ENCODE data around the gene ANKH. TPM values are rescaled to one million over a fixed set of nuclear protein-coding genes. Genes with fewer than 3 reads are reported as not detected.

ANKH gene
- total and polyA plus RNA-seq, 4 donors: 9.3 to 57.1 (median 37.4) TPM

DNA sequence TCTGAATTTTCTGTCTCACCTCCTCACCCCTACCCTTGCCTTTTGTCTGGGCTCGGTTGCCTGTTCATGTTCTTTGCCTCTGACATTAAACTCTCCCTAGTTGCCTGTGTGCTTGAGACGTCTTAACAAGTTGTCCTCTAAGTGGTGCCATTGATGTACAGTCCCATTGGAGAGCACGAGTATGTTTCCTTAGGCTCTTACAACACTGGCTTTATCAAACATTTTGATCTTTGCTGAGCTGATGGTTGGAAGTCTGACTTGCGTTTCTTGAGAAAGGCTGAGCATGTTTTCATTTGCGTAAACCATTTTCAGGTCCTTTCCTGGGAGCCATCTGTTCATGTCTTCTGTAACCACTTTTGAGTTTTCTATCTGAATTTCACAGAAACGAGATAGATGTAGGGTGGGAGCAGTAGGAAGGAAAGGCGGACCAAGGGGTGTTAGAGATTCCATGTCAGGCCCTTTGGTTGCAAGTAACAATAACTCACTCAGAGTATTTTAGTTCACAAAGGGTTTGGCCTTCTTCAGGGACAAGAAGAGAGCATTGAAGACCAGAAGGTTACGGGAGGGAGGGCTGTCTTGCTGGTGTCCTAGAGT is 171.7 kb downstream of the ANKH start:
- TF ChIP-seq RAD21 (IDR thresholded peaks at IDR 0.05): no peak
- TF ChIP-seq, protein P1, sequence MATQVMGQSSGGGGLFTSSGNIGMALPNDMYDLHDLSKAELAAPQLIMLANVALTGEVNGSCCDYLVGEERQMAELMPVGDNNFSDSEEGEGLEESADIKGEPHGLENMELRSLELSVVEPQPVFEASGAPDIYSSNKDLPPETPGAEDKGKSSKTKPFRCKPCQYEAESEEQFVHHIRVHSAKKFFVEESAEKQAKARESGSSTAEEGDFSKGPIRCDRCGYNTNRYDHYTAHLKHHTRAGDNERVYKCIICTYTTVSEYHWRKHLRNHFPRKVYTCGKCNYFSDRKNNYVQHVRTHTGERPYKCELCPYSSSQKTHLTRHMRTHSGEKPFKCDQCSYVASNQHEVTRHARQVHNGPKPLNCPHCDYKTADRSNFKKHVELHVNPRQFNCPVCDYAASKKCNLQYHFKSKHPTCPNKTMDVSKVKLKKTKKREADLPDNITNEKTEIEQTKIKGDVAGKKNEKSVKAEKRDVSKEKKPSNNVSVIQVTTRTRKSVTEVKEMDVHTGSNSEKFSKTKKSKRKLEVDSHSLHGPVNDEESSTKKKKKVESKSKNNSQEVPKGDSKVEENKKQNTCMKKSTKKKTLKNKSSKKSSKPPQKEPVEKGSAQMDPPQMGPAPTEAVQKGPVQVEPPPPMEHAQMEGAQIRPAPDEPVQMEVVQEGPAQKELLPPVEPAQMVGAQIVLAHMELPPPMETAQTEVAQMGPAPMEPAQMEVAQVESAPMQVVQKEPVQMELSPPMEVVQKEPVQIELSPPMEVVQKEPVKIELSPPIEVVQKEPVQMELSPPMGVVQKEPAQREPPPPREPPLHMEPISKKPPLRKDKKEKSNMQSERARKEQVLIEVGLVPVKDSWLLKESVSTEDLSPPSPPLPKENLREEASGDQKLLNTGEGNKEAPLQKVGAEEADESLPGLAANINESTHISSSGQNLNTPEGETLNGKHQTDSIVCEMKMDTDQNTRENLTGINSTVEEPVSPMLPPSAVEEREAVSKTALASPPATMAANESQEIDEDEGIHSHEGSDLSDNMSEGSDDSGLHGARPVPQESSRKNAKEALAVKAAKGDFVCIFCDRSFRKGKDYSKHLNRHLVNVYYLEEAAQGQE (IDR thresholded peaks at IDR 0.05): no peak
- TF ChIP-seq YY1 (IDR thresholded peaks at IDR 0.05): no peak
- TF ChIP-seq, protein P2, sequence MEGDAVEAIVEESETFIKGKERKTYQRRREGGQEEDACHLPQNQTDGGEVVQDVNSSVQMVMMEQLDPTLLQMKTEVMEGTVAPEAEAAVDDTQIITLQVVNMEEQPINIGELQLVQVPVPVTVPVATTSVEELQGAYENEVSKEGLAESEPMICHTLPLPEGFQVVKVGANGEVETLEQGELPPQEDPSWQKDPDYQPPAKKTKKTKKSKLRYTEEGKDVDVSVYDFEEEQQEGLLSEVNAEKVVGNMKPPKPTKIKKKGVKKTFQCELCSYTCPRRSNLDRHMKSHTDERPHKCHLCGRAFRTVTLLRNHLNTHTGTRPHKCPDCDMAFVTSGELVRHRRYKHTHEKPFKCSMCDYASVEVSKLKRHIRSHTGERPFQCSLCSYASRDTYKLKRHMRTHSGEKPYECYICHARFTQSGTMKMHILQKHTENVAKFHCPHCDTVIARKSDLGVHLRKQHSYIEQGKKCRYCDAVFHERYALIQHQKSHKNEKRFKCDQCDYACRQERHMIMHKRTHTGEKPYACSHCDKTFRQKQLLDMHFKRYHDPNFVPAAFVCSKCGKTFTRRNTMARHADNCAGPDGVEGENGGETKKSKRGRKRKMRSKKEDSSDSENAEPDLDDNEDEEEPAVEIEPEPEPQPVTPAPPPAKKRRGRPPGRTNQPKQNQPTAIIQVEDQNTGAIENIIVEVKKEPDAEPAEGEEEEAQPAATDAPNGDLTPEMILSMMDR (IDR thresholded peaks at IDR 0.05; ENCODE audit: low read depth, low read length, missing input control): no peak
- TF ChIP-seq HNF4G (IDR thresholded peaks at IDR 0.05): no peak
- TF ChIP-seq SP1 (IDR thresholded peaks at IDR 0.05): no peak
- TF ChIP-seq, protein P3, sequence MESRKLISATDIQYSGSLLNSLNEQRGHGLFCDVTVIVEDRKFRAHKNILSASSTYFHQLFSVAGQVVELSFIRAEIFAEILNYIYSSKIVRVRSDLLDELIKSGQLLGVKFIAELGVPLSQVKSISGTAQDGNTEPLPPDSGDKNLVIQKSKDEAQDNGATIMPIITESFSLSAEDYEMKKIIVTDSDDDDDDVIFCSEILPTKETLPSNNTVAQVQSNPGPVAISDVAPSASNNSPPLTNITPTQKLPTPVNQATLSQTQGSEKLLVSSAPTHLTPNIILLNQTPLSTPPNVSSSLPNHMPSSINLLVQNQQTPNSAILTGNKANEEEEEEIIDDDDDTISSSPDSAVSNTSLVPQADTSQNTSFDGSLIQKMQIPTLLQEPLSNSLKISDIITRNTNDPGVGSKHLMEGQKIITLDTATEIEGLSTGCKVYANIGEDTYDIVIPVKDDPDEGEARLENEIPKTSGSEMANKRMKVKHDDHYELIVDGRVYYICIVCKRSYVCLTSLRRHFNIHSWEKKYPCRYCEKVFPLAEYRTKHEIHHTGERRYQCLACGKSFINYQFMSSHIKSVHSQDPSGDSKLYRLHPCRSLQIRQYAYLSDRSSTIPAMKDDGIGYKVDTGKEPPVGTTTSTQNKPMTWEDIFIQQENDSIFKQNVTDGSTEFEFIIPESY (IDR thresholded peaks at IDR 0.05): no peak
- TF ChIP-seq FOXA2 (IDR thresholded peaks at IDR 0.05): no peak
- TF ChIP-seq EGR1 (IDR thresholded peaks at IDR 0.05; ENCODE audit: low read depth in 2 of 2): no peak
- no peak for TF ChIP-seq HNF4A (conservative IDR thresholded peaks at IDR 0.05)
- TF ChIP-seq RXRA (IDR thresholded peaks at IDR 0.05): no peak
- no peak for TF ChIP-seq TAF1 (conservative IDR thresholded peaks at IDR 0.05)
- TF ChIP-seq GABPA (IDR thresholded peaks at IDR 0.05 in 1 of 2, conservative IDR thresholded peaks at IDR 0.05 in 1 of 2): no peak
- TF ChIP-seq, protein P4, sequence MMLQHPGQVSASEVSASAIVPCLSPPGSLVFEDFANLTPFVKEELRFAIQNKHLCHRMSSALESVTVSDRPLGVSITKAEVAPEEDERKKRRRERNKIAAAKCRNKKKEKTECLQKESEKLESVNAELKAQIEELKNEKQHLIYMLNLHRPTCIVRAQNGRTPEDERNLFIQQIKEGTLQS (IDR thresholded peaks at IDR 0.05): no peak
- no peak for TF ChIP-seq FOXA1 (IDR thresholded peaks at IDR 0.05)
- TF ChIP-seq JUND (IDR thresholded peaks at IDR 0.05): no peak
- no peak for TF ChIP-seq NR2F2 (IDR thresholded peaks at IDR 0.05)
- TF ChIP-seq, protein P5, sequence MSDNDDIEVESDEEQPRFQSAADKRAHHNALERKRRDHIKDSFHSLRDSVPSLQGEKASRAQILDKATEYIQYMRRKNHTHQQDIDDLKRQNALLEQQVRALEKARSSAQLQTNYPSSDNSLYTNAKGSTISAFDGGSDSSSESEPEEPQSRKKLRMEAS (IDR thresholded peaks at IDR 0.05): no peak
- Histone ChIP-seq H3K4me3 (ENCODE audit: low read depth in 1 of 3, low read length in 3 of 3) (no peak overlapping the region), H3K27me3 (ENCODE audit: control insufficient read depth in 4 of 4, insufficient read depth in 4 of 4, low read length in 3 of 4) (no peaks in the 10 kb centered on the region), H3K27ac (ENCODE audit: low read depth in 1 of 2, low read length in 2 of 2) (no peak overlapping the region), H3K9me3 (ENCODE audit: control insufficient read depth in 4 of 4, low read length in 3 of 4) (no peaks in the 10 kb centered on the region), H3K4me1 (ENCODE audit: control insufficient read depth in 4 of 4, insufficient read depth in 4 of 4, low read length in 3 of 4) (peaks cover 11 to 36% (median 30%) of the 10 kb centered on the region in 4 donors), H3K9ac (ENCODE audit: low read depth in 1 of 2, low read length in 2 of 2) (no peak overlapping the region), H3K36me3 (ENCODE audit: control insufficient read depth in 4 of 4, insufficient read depth in 3 of 4, low read depth in 1 of 4, low read length in 3 of 4) (peaks cover 3 to 16% (median 9%) of the 10 kb centered on the region in 4 donors)
- 89% methylated on average over 8 of the region's 8 CpGs for WGBS
- DNase-seq (ENCODE audit: low spot score): no peak
